Activated CD8-positive, alpha-beta memory T cell treated with anti-CD3 and anti-CD28 coated beads, Interleukin-2, amount 50 U/mL, for 48 hours (primary cell): Measurements from ENCODE around the gene SUN2.

Experiments
- DNase-seq: peaks from one replicate; pipeline ENCODE4 v3.0.0-alpha.2; 2020

SUN2 gene

GRCh38 chr22:38713921-38714320, 41.9 kb downstream of the SUN2 start:
- DNase-seq = no peak

- DNase-seq = no peak
These were observed 43.2 kb downstream of the SUN2 start for GRCh38 chr22:38712486-38713207.

GRCh38 chr22:38710866-38711265, 44.9 kb downstream of the SUN2 start:
- no peak for DNase-seq

GRCh38 chr22:38710351-38710750, 45.4 kb downstream of the SUN2 start:
- no peak for DNase-seq

GRCh38 chr22:38709306-38709705, 46.5 kb downstream of the SUN2 start:
- no peak for DNase-seq

- DNase-seq = no peak
These were observed 47.8 kb downstream of the SUN2 start for GRCh38 chr22:38707984-38708383.

- no peak for DNase-seq
These were observed 48.5 kb downstream of the SUN2 start for GRCh38 chr22:38707346-38707745.

- DNase-seq = no peak
These were observed 49.0 kb downstream of the SUN2 start for GRCh38 chr22:38706901-38707195.

GRCh38 chr22:38706101-38706900, 49.5 kb downstream of the SUN2 start:
- DNase-seq = peak; percentile 74

- peak; percentile 94 for DNase-seq
These were observed 50.3 kb downstream of the SUN2 start, which contains the start of gene GTPBP1 for GRCh38 chr22:38705235-38706100. GTPBP1 (plus strand) TSS chr22:38705944; CDS start chr22:38705956, 12 bp downstream.

GRCh38 chr22:38704654-38705234, 51.1 kb downstream of the SUN2 start:
- DNase-seq = no peak

- DNase-seq = peak; percentile 100
These were observed 54.8 kb downstream of the SUN2 start, which contains the start of gene JOSD1 for GRCh38 chr22:38700789-38701628. JOSD1 (minus strand) TSS chr22:38700943; CDS start chr22:38699987, 956 bp downstream.

- DNase-seq = no peak
These were observed 55.5 kb downstream of the SUN2 start for GRCh38 chr22:38700270-38700788.

- no peak for DNase-seq
These were observed 56.0 kb downstream of the SUN2 start for GRCh38 chr22:38699784-38700183.

- DNase-seq = no peak
These were observed 56.7 kb downstream of the SUN2 start for GRCh38 chr22:38699143-38699542.

GRCh38 chr22:38698407-38699094, 57.2 kb downstream of the SUN2 start:
- no peak for DNase-seq

GRCh38 chr22:38697425-38698089, 58.2 kb downstream of the SUN2 start:
- DNase-seq = no peak

- DNase-seq = no peak
These were observed 59.0 kb downstream of the SUN2 start for GRCh38 chr22:38696606-38697424.

- DNase-seq = no peak
These were observed 60.9 kb downstream of the SUN2 start for GRCh38 chr22:38694940-38695339.

GRCh38 chr22:38694049-38694448, 61.7 kb downstream of the SUN2 start:
- DNase-seq = no peak
